ENCODE data around the gene NAALADL2. TPM values are rescaled to one million over a fixed set of nuclear protein-coding genes. Genes with fewer than 3 reads are reported as not detected.

The NAALADL2 gene
- total RNA-seq, 2 donors from 2014 or later = 6.2 to 14.5 TPM

- no peak for DNase-seq
- no peak overlapping the region for H3K4me3 ChIP-seq
- H3K36me3 ChIP-seq (replicated peaks in 1 of 2; ENCODE audit: insufficient read depth in 1 of 2, low read depth in 2 of 2) = no peaks in the 10 kb centered on the region
- no peaks in the 10 kb centered on the region for H3K4me1 ChIP-seq
- intact Hi-C loops (cut with DNase I) = no loop called here
- H3K27me3 ChIP-seq = no peaks in the 10 kb centered on the region
- WGBS, 2 donors = 65 to 75% methylated on average over 2 of the region's 2 CpGs
- no peak overlapping the region for H3K27ac ChIP-seq
- no peak for ATAC-seq
- H3K9me3 ChIP-seq = no peaks in the 10 kb centered on the region
- no peak for TF ChIP-seq CTCF (IDR thresholded peaks at IDR 0.05)
Measured at GRCh38 chr3:174957081-174957480, 97.9 kb downstream of the NAALADL2 start.

GRCh38 chr3:174957551-174958001, 98.4 kb downstream of the NAALADL2 start:
- Histone ChIP-seq H3K4me1 (no peaks in the 10 kb centered on the region), H3K27me3 (no peaks in the 10 kb centered on the region), H3K27ac (no peak overlapping the region), H3K36me3 (replicated peaks in 1 of 2; ENCODE audit: insufficient read depth in 1 of 2, low read depth in 2 of 2) (no peaks in the 10 kb centered on the region), H3K4me3 (no peak overlapping the region), H3K9me3 (no peaks in the 10 kb centered on the region)
- TF ChIP-seq POLR2A (IDR thresholded peaks at IDR 0.05) (no peak), CTCF (IDR thresholded peaks at IDR 0.05) (no peak)
- intact Hi-C loops (cut with DNase I) = no loop called here
- no peak for ATAC-seq
- DNase-seq = no peak

GRCh38 chr3:174958671-174959328, 99.7 kb downstream of the NAALADL2 start:
- 62 to 71% methylated on average over 5 of the region's 5 CpGs for WGBS, 2 donors
- H3K9me3 ChIP-seq = no peaks in the 10 kb centered on the region
- H3K36me3 ChIP-seq (replicated peaks in 1 of 2; ENCODE audit: insufficient read depth in 1 of 2, low read depth in 2 of 2) = no peaks in the 10 kb centered on the region
- no peaks in the 10 kb centered on the region for H3K4me1 ChIP-seq
- no peak for TF ChIP-seq CTCF (IDR thresholded peaks at IDR 0.05)
- no peak for ATAC-seq
- H3K27me3 ChIP-seq = no peaks in the 10 kb centered on the region
- no peak overlapping the region for H3K27ac ChIP-seq
- intact Hi-C loops (cut with DNase I) = no loop called here
- H3K4me3 ChIP-seq = no peak overlapping the region
- DNase-seq = no peak

GRCh38 chr3:174959556-174960065, 100.5 kb downstream of the NAALADL2 start:
- TF ChIP-seq POLR2A (IDR thresholded peaks at IDR 0.05) = no peak
- no peak for TF ChIP-seq CTCF (IDR thresholded peaks at IDR 0.05)
- no peaks in the 10 kb centered on the region for H3K36me3 ChIP-seq (replicated peaks in 1 of 2; ENCODE audit: insufficient read depth in 1 of 2, low read depth in 2 of 2)
- no peak overlapping the region for H3K4me3 ChIP-seq
- ATAC-seq (no peak), DNase-seq (no peak)
- H3K27ac ChIP-seq = no peak overlapping the region
- no peaks in the 10 kb centered on the region for H3K27me3 ChIP-seq
- 64 to 75% methylated on average over 4 of the region's 4 CpGs for WGBS, 2 donors
- intact Hi-C loops (cut with DNase I) = no loop called here
- no peaks in the 10 kb centered on the region for H3K4me1 ChIP-seq
- no peaks in the 10 kb centered on the region for H3K9me3 ChIP-seq

GRCh38 chr3:174960898-174961297, 101.8 kb downstream of the NAALADL2 start:
- DNase-seq = no peak
- TF ChIP-seq CTCF (IDR thresholded peaks at IDR 0.05) (no peak), POLR2A (IDR thresholded peaks at IDR 0.05) (no peak)
- H3K36me3 ChIP-seq (replicated peaks in 1 of 2; ENCODE audit: insufficient read depth in 1 of 2, low read depth in 2 of 2) = no peaks in the 10 kb centered on the region
- no peaks in the 10 kb centered on the region for H3K27me3 ChIP-seq
- no peak overlapping the region for H3K27ac ChIP-seq
- H3K9me3 ChIP-seq = no peaks in the 10 kb centered on the region
- no peak overlapping the region for H3K4me3 ChIP-seq
- 89 to 97% methylated on average over 1 of the region's 1 CpG for WGBS, 2 donors
- H3K4me1 ChIP-seq = no peaks in the 10 kb centered on the region
- intact Hi-C loops (cut with DNase I) = no loop called here
- ATAC-seq = no peak

All from body of pancreas (tissue), 4 donors.